ENCODE data around the gene MRC2. TPM values are rescaled to one million over a fixed set of nuclear protein-coding genes. Genes with fewer than 3 reads are reported as not detected.

Gene MRC2
- total RNA-seq, 1 experiment from 2014 or later: 12.3 TPM

DNA sequence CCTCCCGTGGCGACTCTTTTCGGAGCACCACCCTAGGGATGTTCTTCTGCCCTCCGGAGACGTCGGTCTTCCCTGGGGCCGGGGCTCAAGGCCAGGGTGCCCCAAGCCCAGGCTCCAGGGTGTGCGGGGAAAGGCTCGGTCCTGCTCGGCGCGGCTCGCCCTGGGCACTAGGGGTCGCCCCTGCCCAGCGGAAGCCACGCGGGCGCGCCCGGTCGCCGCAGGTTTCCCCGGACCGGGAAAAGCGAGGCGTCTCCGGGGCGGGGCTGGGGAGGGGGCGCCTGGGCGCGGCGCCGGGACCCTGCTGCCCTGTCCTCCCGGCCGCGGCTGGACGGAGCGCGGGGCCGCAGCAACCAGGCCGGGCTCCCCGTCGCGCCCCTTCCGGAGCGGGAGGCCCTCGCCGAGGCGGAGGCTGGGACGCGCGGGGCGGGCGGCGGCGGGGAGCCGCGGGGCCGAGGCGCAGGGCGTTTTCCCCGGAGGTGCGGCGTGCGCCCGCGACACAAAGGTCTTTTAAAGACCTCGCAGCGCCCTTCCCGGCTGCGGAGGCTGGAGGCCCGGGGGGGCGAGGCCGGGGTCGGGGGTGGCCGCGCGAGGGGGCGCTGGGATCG is 76.4 kb downstream of the MRC2 start:
- DNase-seq (ENCODE audit: unreplicated experiment): peak; percentile 75
- H3K4me3 Mint-ChIP-seq (ENCODE audit: unreplicated experiment): peak overlapping the region; percentile 74
- no peaks in the 10 kb centered on the region for H3K36me3 Mint-ChIP-seq (ENCODE audit: insufficient read depth, unreplicated experiment)
- peaks cover 7% of the 10 kb centered on the region for H3K9me3 Mint-ChIP-seq (ENCODE audit: unreplicated experiment)
- TF ChIP-seq, protein P1, sequence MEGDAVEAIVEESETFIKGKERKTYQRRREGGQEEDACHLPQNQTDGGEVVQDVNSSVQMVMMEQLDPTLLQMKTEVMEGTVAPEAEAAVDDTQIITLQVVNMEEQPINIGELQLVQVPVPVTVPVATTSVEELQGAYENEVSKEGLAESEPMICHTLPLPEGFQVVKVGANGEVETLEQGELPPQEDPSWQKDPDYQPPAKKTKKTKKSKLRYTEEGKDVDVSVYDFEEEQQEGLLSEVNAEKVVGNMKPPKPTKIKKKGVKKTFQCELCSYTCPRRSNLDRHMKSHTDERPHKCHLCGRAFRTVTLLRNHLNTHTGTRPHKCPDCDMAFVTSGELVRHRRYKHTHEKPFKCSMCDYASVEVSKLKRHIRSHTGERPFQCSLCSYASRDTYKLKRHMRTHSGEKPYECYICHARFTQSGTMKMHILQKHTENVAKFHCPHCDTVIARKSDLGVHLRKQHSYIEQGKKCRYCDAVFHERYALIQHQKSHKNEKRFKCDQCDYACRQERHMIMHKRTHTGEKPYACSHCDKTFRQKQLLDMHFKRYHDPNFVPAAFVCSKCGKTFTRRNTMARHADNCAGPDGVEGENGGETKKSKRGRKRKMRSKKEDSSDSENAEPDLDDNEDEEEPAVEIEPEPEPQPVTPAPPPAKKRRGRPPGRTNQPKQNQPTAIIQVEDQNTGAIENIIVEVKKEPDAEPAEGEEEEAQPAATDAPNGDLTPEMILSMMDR (IDR thresholded peaks at IDR 0.05; ENCODE audit: unreplicated experiment): peak; percentile 88
- POLR2A ChIA-PET: interaction anchor here (0.9 to 3.4 kb wide), 5 partner anchors 21 to 703 kb away, joined by 3 to 30 read pairs (median 4); no protein-coding TSS in a partner anchor
- intact Hi-C loops (cut with micrococcal nuclease): loop anchor here (1.0 to 5.0 kb wide), 6 partner anchors 75 to 702 kb away; no protein-coding TSS in a partner anchor
- BruUV-seq (replicated peaks): no TSS peak
- no peaks in the 10 kb centered on the region for H3K27me3 Mint-ChIP-seq (ENCODE audit: insufficient read depth, unreplicated experiment)
- CTCF ChIA-PET: interaction anchor here (1.0 to 1.7 kb wide), 7 partner anchors 9 to 703 kb away, joined by 3 to 10 read pairs (median 5); no protein-coding TSS in a partner anchor
- peaks cover 7% of the 10 kb centered on the region for H3K4me1 Mint-ChIP-seq (ENCODE audit: insufficient read depth, unreplicated experiment)
- H3K27ac Mint-ChIP-seq (ENCODE audit: low read depth, unreplicated experiment): peak overlapping the region; percentile 15

GRCh38 chr17:62704381-62704971 is 77.0 kb downstream of the MRC2 start:
- CTCF ChIA-PET: interaction anchor here (0.5 to 1.0 kb wide), 6 partner anchors 58 to 1404 kb away, joined by 3 to 4 read pairs (median 3); no protein-coding TSS in a partner anchor
- no peaks in the 10 kb centered on the region for H3K36me3 Mint-ChIP-seq (ENCODE audit: insufficient read depth, unreplicated experiment)
- peaks cover 7% of the 10 kb centered on the region for H3K9me3 Mint-ChIP-seq (ENCODE audit: unreplicated experiment)
- no peaks in the 10 kb centered on the region for H3K27me3 Mint-ChIP-seq (ENCODE audit: insufficient read depth, unreplicated experiment)
- intact Hi-C loops (cut with micrococcal nuclease): loop anchor here (1.0 to 5.0 kb wide), 4 partner anchors 75 to 264 kb away; no protein-coding TSS in a partner anchor
- H3K27ac Mint-ChIP-seq (ENCODE audit: low read depth, unreplicated experiment): no peak overlapping the region
- peak overlapping the region; percentile 74 for H3K4me3 Mint-ChIP-seq (ENCODE audit: unreplicated experiment)
- POLR2A ChIA-PET: interaction anchor here (0.9 to 3.4 kb wide), 3 partner anchors 75 to 264 kb away, joined by 3 to 30 read pairs (median 9); no protein-coding TSS in a partner anchor
- DNase-seq (ENCODE audit: unreplicated experiment): peak; percentile 86
- BruUV-seq (replicated peaks): TSS peak; percentile 77
- peaks cover 7% of the 10 kb centered on the region for H3K4me1 Mint-ChIP-seq (ENCODE audit: insufficient read depth, unreplicated experiment)
- TF ChIP-seq, protein P1 (IDR thresholded peaks at IDR 0.05; ENCODE audit: unreplicated experiment): no peak

GRCh38 chr17:62705156-62705777 is 77.8 kb downstream of the MRC2 start:
- BruUV-seq (replicated peaks): no TSS peak
- H3K9me3 Mint-ChIP-seq (ENCODE audit: unreplicated experiment): peaks cover 7% of the 10 kb centered on the region
- peak overlapping the region; percentile 74 for H3K4me3 Mint-ChIP-seq (ENCODE audit: unreplicated experiment)
- TF ChIP-seq, protein P1 (IDR thresholded peaks at IDR 0.05; ENCODE audit: unreplicated experiment): no peak
- peaks cover 7% of the 10 kb centered on the region for H3K4me1 Mint-ChIP-seq (ENCODE audit: insufficient read depth, unreplicated experiment)
- intact Hi-C loops (cut with micrococcal nuclease): loop anchor here (2.0 kb wide), 1 partner anchor 118 kb away; no protein-coding TSS in a partner anchor
- H3K36me3 Mint-ChIP-seq (ENCODE audit: insufficient read depth, unreplicated experiment): no peaks in the 10 kb centered on the region
- no peak overlapping the region for H3K27ac Mint-ChIP-seq (ENCODE audit: low read depth, unreplicated experiment)
- POLR2A ChIA-PET: interaction anchor here (0.9 to 3.4 kb wide), 3 partner anchors 27 to 263 kb away, joined by 3 to 30 read pairs (median 9); no protein-coding TSS in a partner anchor
- no peaks in the 10 kb centered on the region for H3K27me3 Mint-ChIP-seq (ENCODE audit: insufficient read depth, unreplicated experiment)
- DNase-seq (ENCODE audit: unreplicated experiment): no peak
- CTCF ChIA-PET: interaction anchor here (0.6 to 1.4 kb wide), 2 partner anchors 702 to 1403 kb away, joined by 3 read pairs; no protein-coding TSS in a partner anchor

Measured in MCF 10A (cell line).